GM12891 (cell line): ENCODE results near the gene NAXD.

Experiments used
- DNase-seq: peaks from one replicate; pipeline ENCODE4 v3.0.0; 2011; ENCODE audit warnings: low spot score; ENCODE audit not compliant: insufficient read length
- FAIRE-seq: peaks from 2 replicates; lab custom pipeline; 2011; peaks lifted over from hg19 to GRCh38; lab: Jason Lieb, UNC
- PAX5 ChIP-seq: IDR thresholded peaks from 2 replicates; pipeline ENCODE4 v1.6.1; 2011; ENCODE audit warnings: low read length, moderate library complexity, mild to moderate bottlenecking; ENCODE audit not compliant: insufficient read depth, severe bottlenecking
- POLR2A ChIP-seq: IDR thresholded peaks from 2 replicates; pipeline ENCODE4 v1.6.1; 2011; ENCODE audit warnings: low read depth, low read length, control low read depth
- POLR2AphosphoS5 ChIP-seq: IDR thresholded peaks from 2 replicates; pipeline ENCODE4 v1.6.1; 2011; ENCODE audit warnings: low read depth, low read length, control low read depth
- POU2F2 ChIP-seq: IDR thresholded peaks from 2 replicates; pipeline ENCODE4 v1.6.1; 2011; ENCODE audit warnings: low read depth, mild to moderate bottlenecking, control low read depth, low read length, moderate library complexity
- SPI1 ChIP-seq: IDR thresholded peaks from 2 replicates; pipeline ENCODE4 v1.6.1; 2011; ENCODE audit warnings: low read depth, low read length, control low read depth
- TAF1 ChIP-seq: IDR thresholded peaks from 2 replicates; pipeline ENCODE4 v1.6.1; 2011; ENCODE audit warnings: low read depth, low read length, control low read depth

NAXD gene

DNA sequence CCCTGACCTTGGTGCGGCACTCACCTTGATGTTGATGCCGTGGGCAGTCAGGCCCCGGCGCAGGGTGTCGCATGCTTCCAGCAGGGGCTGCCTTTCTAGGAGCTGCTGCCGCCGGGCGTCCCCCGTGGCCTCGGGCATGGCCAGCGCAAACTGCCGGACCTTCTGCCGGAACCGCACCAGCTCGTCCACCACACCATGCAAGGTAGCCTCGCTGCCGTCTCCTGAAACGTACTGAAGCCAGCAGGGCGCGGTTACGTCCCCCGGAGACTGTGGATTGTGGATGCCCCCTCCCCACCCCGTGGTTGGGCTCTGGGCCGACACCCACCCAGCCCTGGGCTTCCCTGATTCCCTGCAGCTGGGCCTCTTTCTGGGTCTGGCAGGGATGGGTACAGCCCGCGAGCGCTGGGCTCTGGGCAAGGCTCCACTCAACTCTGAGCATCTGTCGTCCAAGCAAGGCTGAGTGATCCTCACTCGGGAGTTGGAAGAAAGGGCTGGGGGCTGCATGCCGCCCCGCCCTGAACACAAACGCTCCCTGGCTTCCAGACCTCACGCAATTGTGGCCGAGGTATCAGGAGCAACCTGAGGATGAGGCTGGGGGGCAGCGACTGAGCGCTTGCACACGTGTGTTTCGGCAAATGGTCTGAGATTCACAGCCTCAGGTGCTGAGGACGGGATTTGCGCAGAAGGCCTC lies 27.1 kb downstream of the NAXD start:
- no peak for TF ChIP-seq POU2F2
- no peak for TF ChIP-seq POLR2AphosphoS5
- no peak for TF ChIP-seq PAX5
- no peak for TF ChIP-seq POLR2A
- no peak for TF ChIP-seq TAF1
- TF ChIP-seq SPI1: no peak
- DNase-seq (no peak), FAIRE-seq (no peak)

DNA sequence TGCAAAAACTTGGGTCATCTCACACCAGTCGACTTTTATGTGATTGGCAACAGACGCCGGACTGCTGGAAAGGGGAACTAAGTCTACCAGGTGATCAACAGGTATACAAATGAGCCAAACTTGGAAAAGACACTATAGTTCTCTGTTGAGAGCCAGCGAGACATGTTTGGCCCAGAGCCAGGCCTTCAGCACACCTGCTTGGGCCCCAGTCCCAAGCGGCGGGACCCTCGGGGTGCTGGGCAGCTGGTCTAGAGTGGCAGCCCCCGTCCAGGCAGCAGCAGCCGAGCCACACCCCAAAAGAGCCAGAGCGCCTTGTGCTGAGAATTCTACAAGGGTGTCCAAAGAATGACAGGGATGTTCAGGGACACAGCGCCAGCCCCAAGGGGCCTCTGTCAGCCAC lies 28.0 kb downstream of the NAXD start:
- DNase-seq (no peak), FAIRE-seq (no peak)
- TF ChIP-seq SPI1 (no peak), POLR2AphosphoS5 (no peak), PAX5 (no peak), TAF1 (no peak), POU2F2 (no peak)

DNA sequence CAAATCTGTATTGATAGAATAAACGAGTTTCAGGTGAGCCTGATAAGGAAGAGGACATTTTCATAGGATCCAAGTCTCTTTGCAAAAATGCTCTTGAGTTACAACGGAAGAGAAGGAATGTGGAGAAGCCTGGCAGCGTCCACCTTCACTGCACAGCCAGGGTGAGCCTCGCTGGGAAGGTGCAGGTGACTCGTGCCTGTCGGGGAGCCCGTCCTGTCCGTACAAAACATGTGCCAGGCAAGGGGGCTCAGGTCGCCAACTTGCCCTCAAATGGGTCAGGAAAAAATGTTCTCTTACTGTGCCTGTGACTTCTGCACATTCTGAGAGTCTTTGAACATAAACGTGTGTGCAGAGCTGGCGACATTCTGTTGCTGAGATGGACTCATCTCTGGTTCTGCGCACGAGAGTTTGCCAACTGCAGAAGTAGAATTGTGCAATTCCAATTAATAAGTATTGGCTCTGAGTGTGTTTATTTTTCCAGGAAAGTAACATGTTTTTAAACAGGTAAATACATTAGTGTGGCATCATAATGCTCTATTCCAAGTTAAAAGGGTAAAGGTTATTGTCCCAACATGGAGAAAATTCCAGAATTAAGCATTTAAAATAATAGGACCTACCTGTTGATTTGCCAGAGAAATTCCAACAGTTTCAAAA lies 28.6 kb downstream of the NAXD start:
- DNase-seq (no peak), FAIRE-seq (no peak)
- no peak for TF ChIP-seq POLR2AphosphoS5
- TF ChIP-seq TAF1: no peak
- no peak for TF ChIP-seq POLR2A
- TF ChIP-seq SPI1: no peak
- TF ChIP-seq PAX5: no peak
- no peak for TF ChIP-seq POU2F2

DNA sequence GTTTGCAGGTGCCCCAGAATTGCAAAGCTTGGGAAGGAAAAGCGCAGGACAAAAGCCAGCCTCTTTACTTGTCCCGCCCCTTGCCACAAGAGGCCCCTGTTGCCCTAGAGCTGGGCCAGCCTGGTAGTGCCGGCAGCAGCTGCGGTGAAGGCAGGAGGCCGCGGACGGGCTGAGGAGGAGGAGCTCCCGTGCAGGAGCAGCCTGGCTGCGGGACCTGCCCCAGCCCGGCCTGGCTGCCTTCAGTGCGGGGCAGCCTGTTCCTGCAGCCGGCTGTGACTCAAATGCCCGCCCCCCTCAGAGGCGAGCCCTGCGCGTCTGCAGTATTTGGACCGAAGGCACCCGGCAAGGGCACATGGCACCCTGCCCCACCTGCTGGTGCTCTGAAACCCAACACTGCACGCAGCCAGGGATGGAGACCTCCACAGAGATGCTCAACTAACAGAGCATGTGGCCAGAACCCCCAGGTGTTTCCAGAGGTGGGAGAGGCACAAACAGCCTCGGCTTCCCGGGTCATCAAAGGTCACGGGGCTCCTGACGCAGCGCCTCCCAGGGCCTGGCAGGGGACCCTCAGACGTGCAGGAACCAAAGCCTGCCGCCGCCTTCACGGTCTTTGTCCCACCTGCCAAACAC lies 29.7 kb downstream of the NAXD start:
- no peak for TF ChIP-seq POLR2A
- TF ChIP-seq TAF1: no peak
- TF ChIP-seq SPI1: no peak
- no peak for TF ChIP-seq PAX5
- TF ChIP-seq POLR2AphosphoS5: no peak; the same call in 1 of the 2 replicates
- TF ChIP-seq POU2F2: 0 out of 2 replicates have a peak, but pooled peaks have one; percentile 11
- DNase-seq: peak; percentile 74
- peak; percentile 91 for FAIRE-seq

DNA sequence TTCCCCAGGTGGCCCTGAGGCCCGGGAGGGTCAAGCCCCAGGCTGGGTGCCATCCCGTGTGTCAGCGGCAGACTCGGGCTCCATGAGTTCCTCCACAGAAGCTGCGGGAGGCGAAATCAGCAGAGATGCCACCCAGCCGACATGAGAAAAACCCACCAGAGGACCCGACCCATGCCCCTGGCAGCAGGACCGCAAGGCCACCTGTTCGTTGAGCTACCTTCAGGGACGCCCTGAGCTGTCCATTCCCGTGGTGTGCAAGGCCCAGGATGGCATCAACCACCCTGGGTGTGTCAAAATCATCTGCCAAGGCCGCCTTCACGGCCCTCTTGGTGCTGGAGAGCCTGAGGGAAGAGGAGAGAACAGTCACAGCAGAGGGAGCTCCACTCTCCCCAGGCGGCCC lies 30.4 kb downstream of the NAXD start:
- TF ChIP-seq PAX5: no peak
- TF ChIP-seq TAF1: no peak
- TF ChIP-seq POLR2A: no peak
- no peak for TF ChIP-seq POU2F2
- no peak for TF ChIP-seq SPI1
- TF ChIP-seq POLR2AphosphoS5: no peak
- no peak for FAIRE-seq

DNA sequence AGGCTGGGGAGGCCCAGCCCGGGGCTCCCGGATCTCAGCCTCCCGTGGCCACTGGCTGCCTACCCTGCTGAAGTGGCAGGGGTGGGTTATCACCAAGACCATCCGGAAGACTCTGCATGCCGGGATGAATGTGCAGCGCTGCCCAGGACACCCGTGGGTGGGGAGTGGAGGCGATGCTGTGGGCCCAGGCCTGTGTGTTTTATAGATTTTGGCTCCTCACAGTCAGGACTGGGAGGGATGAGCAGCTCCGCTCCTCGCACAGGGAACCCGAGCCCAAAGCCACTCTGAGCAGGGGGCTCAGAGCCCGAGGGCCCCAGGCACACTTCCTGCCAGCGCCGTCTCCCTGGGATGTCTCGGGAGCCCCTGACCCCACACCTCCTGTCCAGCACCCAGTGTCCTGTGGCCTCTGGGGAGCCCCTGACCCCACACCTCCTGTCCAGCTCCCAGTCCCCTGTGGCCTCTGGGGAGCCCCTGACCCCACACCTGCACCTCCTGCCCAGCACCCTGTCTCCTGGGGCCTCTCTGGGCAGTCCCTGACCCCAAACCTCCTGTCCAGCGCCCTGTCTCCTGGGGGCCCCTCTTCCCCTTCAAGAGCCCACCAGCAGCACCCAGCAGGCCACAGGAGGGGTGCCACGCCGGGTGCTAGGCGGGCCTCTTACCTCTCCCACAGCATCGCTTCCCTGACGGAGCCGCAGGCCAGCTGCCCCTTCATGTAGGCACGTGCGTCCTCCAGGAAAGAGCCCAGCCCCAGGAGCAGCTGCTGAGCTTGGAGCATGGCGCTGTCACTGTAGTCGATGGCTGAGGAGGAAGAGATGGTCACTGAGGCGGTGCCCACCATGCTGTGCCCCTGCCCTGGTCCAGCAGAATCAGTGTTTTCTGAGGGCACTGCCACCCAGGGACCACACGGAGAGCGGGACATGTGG lies 31.4 kb downstream of the NAXD start:
- TF ChIP-seq SPI1 (no peak), POU2F2 (no peak), PAX5 (no peak), POLR2A (no peak), POLR2AphosphoS5 (no peak), TAF1 (no peak)
- FAIRE-seq (no peak), DNase-seq (no peak)

More for the DNA sequence above, 30.4 kb downstream of the NAXD start:
- DNase-seq: no peak

DNA sequence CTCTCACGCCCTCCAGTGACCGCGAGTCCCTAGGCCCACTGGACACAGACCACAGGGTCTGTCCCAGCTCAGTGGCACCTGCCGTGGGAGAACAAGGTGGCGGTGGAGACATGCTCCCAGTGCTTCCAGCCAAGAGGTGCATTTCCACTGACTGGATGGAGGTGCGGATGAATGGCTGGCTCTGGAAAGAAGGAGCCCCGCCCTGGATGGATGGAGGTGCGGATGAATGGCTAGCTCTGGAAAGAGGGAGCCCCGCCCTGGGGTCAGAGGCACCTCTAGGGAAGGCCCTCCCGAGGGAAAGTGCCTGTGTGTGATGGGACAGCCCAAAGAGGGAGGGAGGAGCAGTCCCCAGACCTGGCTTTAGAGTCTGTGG lies 32.0 kb downstream of the NAXD start:
- DNase-seq (no peak), FAIRE-seq (no peak)
- TF ChIP-seq TAF1 (no peak), SPI1 (no peak), POLR2A (no peak), PAX5 (no peak), POU2F2 (no peak), POLR2AphosphoS5 (no peak)

DNA sequence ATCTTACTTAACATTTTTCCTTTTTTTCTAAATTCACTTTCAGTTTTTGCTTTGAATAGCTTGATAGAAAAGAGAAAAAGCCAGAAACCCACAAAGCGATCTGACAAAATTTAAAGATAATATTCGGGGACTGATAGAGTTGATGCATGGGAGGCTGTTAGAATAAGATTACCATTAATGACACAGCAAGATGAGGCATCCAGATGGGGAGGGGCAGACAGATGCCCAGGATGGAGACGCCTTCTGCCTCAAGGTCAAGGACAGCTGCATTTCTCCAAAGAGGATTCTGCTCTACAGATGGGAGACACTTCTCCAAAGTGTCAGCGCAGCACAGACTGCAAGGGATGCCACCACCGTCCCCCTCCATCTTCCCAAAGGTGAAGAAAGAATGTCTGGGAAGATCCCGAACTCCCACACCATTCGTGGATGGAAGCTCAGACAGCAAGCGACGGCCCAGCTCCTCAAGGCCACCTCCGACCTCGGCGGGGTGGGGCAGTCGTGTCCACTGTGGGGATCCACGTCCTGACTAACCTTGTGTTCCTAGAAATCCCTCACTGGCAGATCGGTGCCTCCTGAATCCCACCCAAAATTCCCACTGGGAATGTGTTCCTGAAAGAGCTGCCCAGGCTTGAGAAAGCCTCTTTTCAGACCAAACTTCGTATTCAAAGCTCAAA lies 32.9 kb downstream of the NAXD start:
- TF ChIP-seq POU2F2: no peak
- no peak for TF ChIP-seq POLR2AphosphoS5
- no peak for TF ChIP-seq TAF1
- TF ChIP-seq PAX5: no peak
- TF ChIP-seq SPI1: no peak
- TF ChIP-seq POLR2A: no peak
- DNase-seq (no peak), FAIRE-seq (no peak)
